HL-60/S4 treated with retinoic acid at 250 ng/mL for 4 days and 3 days (cell line): ENCODE data around the gene WASF3.

Source experiments
- in situ Hi-C: fragments of 300-500 bp; cut with MboI; formaldehyde crosslinking; loops from 2 replicates; pipeline ENCODE4 v1.7.0; 2022; ENCODE audit warnings: low sequenced_read_pairs

Gene WASF3

DNA sequence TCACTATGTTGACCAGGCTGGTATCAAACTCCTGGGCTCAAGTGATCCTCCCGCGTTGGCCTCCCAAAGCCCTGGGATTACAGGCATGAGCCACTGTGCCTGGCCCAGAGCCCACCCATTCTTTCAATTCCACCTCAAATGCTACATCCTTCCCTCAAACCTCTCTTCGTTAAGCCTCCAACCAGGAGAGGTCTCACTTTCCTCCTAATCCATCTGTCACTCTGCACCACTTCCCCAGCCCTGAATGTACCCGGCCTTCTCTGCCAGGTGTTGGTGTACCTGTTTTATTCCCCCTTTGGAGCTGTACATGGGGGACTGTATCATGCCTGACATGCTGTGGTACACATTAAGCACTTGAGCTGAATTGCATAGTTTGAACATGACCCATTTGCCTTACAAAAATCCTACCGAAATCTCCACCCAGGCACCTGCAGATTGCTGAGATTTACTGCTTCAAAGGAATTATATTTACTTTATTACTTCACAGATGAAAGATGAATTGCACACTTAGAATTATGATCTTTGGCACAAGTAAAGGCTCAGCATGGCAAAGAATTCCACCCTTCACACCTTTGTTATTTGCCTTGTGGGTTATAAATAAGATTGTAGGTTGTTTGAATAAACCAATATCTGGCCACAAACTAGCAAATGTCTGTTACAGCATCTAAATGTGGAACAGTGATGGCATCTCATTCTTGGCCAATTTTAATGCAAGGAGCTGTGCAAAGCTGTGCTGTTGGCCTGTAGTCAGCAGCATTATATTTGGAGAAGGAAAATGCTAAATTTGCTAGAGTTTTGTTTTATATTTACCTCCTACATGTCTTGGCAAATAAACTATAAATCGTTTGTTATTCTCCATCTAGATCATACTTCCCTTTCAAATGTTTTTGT is 15.6 kb upstream of the WASF3 start:
- in situ Hi-C loops, result no loop called here

DNA sequence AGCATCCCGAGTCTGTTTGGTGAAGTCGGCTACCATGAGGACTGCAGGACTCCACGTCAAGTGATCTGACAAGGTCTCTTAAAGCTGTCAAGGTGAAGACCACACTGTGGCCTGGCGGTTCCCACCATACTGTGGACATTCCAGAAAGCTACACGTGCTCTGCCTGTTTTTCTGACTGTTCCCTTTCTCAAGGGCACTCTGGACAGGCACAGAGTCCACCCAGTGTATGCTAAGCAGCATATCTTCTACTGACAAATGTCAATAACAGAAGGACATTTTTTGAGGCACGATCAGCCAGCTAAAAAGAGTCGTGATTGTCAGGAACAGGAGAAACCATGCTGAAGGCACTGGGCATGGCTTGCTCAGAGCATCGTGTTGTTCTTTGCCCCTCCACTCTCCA is 12.8 kb upstream of the WASF3 start:
- in situ Hi-C loops, result no loop called here

DNA sequence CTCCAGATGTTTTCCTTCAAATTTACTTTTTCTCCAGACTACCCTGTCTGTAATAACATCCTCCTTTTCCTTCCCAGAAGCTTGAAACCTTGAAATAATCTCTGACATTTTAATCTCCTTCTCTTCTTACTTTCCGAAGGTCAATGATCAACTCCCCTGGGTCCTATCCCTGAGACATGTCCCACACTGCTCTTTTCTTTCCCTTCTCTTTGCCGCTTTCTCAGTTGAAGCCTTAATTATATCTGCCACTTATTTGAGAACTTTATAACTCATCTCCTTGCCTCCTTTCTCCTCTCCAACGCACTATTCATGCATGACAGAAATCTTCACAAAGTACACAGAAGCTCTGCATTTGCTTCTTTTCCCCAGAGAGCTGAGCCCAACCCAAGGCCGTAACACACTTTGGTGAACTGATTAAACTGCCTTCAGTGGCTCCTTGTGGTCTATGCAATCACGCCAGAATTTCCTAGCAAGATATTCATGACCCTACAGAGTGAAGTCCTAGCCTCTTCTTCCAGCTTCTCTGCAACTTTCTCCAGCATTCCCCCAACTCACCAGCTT is 9.2 kb upstream of the WASF3 start:
- in situ Hi-C loops, result no loop called here

DNA sequence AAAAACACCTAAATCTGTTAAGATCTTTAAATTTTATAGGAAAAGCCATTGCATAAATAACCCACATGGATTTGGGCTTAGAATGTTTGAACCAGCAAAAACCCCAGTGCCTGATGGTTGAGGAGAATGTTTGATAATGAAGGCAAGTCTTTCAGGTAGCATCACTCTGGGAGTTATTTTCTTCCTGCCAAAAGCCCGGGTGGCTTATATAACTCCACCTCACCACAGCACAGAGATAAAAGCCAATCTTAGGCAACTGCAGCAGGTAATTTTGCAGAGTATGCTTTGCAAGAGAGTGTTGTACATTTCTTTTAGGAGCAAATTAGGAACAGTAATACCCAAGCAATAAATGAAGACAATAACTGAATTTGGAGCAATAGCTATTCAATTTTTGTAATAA is 7.8 kb upstream of the WASF3 start:
- in situ Hi-C loops, result no loop called here

DNA sequence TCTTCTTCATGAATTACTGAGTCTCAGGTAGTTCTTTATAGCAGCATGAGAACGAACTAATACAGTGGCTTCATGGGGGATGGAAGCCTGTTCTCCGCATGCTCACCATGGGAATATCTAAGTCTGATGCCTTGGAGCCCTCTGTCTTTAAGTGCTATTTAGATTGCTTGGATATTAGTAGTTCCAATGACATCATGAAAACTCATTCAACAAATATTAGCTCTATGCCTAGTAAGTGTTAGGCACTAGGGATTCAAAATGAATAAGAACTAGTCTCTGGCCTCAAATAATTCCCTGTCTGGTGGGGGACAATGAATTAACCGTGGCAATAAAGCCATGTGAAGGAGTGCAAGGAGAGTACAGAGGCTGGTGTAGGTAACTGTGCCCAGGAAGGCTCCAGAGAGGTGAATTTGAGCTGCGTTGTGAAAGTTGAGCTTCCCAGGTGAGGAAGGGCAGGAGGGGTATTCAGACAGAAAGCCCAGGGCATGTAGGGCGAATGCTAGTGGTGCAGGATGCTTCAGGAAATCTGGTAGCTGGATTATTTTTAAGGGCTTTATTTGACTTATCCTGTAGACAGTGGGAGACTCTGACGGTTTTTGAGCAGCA is 6.1 kb upstream of the WASF3 start:
- in situ Hi-C loops, result no loop called here

DNA sequence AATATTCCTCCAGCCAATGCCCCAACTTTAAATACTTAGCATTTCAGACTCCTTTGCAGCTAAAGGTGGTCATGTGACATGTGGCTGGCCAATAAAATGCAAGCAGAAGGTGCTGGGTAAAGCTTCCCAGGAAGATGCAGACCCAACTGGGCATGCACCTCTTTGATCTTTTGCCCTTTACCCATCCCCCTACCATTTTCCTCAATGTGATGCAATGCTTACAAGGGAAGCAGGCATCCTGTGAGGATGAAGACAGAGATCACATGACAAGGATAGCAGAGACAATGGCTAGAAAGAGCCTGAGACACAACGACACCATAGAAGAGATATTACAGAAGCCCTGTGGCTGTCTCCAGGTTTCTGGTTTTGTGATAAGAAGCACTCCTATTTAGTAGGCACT is 2.1 kb upstream of the WASF3 start:
- in situ Hi-C loops, result no loop called here

DNA sequence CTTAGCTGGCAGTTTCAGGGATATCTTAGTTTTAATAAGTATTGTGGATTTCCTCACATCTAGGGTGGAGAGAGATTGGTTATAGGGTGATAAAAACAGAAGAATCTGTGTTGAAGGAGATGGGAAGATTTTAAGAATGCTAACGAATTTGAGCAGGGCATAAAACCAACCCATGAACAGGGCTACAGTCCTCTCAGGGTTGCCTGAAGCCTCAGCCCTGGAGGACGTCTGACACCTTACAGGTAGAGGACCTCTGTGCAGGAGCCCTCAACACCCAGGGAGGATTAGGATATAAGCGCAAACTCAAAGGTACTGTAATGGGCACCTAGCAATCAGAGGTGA is 461 bp upstream of the WASF3 start:
- in situ Hi-C loops, result no loop called here

DNA sequence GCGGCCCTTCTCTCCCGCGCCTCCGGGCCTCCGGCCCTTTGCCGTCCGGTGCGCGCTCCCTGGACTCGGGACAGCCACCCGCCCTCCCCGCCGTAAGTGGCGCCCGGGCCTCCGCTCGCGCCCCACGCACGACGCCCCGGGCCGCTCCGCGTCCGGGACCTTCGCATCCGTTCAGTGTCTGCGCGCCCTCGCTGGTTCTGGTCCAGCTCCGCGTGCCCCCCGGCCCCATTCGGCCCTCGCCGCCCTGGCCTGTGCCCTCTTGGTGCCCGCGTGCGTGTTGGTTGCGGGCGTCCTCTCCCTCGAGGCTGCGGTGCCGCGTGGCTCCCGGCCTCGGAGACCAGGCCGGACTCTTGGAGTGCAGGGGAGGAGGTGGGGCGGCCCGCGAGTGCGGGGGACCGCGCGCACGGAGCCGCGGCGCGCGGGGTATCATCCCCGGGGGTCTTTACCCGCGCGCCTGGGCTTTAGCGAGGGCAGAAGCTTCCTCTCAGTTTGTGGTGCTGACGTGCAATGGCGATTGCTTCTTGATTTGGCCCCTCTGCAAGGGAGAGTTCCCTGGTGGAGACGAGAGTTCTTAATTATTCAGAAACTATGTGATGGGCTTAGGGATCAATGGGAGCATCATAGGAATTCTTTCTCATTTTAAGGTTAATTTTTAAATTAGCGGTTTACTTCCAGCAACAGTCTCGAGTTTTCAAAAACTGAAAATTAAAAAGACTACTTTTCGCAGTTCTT is 757 bp downstream of the WASF3 start:
- in situ Hi-C loops, result no loop called here

DNA sequence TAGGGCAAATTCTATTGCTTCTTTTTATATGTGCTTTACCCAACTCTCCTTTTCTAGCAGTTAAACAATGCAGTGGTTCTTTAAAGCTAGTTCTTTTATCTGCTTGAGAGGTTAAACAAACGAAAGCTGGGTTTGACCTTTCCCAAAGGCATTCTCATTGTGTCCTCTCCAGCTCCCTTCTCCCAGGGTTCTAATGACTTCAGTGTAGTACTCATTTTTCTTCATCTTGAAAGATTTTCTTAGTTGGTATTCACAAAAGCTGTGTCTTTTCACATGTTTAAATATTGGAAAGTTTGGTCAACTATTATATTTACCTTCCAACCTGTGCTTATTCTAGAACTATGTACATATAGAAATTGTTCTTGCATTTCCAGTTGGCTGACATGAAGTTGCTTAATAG is 1.5 kb downstream of the WASF3 start:
- in situ Hi-C loops, result no loop called here

DNA sequence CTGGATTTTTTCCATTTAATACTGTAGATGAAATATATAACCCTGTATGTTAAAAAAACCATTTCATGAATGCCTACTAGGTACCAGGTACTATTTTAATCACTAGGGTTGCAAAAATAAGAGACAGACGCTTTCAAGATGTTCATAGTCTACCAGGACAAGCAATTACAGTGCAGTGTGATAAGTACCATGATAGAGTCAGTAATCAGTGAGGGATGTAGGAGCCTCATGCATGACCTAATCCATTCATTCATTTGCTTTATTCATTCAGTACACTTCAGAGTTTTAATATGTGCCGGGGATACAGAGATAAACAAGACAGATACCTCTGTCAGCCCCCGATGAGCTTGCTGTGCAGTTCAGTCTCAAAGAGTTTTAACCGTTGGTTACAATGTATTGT is 3.0 kb downstream of the WASF3 start:
- in situ Hi-C loops, result no loop called here

DNA sequence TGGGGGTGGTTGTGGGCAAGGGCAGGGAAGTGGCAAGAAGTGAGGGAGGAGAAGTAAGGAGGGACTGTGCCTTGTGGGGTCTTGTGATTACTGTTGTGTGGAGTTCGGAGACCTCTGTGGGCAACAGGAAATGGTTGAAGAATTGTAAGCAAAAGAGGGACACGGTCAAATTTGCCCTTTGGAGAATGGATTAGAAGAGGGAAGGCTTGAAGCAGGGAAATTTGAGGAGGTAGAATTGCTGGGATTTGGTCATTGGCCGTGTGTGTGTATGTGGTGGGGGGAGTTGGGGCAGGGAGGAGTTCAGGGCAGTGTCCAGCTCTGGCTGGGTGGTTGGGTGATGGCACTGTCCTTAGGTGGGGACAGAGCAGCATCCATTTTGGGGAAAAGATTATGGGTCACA is 3.6 kb downstream of the WASF3 start:
- in situ Hi-C loops, result no loop called here

DNA sequence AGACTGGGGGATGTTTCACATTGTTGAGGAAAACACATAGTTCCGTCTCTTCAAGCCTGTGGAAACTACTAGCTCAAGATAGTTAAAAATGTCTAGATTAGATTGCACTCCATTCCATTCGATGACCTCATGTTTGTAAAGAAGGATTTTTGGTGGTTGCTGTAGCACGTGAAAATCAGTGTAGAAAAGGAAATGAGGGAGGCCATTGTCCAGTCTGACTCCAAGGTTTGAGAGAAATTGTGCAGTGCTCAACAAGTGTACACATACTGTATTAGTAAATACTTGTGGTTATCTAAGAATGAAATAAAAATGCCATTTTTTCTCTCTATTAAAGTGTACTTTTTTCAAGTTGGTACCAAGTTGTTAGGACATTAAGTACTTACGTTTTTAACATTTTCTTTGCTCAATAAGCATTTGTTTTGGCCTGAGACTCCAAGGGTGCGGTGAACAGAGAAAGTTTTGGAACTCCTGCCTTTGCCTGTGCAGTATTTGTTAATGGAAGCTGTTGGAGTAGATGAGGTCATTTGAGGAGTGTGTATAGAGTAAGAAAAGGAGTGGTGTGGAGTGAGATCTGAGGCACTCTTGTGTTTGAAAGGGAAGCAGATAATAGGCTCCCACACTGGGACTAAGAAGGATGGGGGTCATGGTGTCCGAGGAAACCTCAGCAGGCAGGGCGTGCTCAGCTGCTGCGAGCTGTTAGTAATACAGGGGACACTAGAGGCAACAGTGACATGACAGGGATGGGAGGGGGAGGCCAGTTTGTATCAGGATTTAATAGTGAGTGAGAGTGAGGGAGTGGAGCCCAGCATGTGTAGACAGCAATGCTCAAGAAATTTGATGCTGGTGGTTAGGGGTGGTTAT is 4.4 kb downstream of the WASF3 start:
- in situ Hi-C loops, result no loop called here

DNA sequence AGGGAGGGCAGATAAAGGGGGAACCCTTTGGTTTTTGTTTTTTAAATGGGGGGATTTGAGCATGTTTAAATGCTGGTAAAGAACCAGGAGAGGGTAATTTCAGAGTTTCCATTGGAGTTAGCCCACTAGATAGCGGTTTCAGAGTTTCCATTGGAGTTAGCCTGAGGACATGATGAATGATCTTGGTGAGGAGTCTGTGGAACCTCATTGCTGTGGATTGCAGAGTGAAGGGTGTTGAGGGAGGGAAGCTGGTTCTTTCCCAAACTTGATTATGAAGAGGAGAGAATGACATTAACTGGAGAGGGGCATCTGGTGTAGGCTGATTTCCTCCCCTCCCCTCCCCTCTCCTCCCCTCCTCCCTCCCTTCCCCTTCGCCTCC is 5.0 kb downstream of the WASF3 start:
- in situ Hi-C loops, result no loop called here

DNA sequence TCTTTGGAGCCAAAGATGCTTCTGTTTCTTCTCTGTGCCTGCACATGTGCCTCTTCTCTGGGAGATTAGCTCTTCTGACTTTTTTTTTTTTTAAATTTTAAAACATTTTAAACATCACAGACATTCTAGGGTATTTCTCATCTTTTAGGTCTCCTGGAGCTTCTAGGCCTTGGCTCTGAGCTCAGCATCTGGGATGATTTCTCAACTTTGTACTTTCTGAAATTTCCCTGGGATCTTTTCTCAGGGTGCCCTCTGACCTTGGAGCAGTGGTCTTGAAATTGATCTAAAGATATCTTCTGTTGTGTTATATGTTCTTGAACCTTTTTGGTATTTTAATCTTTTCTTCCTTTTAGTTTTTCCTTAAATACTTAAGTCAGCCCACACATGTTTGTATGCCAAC is 6.2 kb downstream of the WASF3 start:
- in situ Hi-C loops, result no loop called here

DNA sequence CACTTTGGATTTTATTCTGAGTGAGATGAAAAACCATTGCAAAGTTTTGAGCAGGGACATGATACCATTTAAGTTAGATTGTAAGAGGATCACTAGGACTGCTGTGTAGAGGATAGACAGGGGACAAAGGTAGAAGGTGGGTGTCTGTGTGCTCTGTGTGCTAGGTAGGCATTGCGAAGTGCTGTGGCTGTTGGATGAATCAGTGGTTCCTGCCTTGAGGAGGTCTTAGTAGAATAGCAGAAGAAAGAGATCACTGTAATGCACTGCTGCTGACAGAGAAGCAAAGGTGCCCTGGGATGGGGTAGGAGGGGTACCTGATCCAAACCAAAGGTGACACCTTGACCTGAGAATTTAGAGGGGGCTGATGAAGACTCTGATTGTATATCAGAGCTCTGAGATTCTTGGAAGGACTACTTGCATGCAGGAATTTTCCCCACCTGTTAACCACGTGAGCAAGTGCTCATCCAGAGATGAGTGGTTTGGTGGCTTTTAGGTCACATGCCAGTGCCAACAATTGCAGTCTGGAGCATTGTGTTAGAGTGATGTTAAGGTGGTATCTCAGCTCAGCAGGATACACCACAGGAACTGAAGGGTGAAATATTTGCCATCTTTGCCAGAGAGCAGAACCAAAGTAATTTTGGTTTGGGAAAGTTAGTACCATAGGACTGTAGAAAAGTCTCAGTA is 10.8 kb downstream of the WASF3 start:
- in situ Hi-C loops, result no loop called here

DNA sequence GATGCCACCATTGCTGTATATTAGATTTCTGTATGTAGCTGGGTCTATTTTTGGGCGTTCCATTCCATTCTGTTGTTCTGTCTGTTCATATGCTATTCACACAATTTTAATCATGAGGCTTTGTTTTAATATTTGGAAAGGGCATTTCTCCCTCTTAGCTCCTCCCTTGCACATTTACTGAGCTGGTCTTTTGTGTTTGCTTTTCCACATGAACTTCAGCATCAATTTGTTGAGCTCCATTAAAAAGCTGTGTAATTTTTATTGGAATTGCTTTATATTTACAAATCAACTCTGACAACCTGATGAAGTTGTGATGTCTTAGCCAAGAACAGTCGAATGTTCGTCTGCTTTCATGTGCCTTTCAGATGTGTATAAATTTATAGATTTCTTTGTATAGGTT is 14.0 kb downstream of the WASF3 start:
- in situ Hi-C loops, result no loop called here

DNA sequence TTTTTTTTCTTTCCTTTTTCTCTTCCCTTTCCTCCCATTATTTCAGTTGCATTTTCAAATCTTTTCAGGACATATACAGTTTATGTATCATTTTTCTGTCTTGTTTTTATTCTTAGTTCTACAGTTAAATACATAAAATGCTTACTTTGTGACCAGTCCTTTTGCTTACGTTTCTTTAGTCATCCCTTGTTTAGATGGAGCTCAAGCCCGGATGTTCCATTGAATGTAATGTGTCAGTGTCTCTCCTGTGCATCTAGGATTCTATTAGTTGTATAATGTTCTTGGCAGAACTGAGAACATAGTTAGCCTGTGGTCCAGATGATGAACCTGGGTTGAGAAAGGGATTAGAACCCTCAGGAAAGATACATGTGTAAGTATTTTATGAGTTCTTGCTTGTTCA is 17.8 kb downstream of the WASF3 start:
- in situ Hi-C loops, result no loop called here

DNA sequence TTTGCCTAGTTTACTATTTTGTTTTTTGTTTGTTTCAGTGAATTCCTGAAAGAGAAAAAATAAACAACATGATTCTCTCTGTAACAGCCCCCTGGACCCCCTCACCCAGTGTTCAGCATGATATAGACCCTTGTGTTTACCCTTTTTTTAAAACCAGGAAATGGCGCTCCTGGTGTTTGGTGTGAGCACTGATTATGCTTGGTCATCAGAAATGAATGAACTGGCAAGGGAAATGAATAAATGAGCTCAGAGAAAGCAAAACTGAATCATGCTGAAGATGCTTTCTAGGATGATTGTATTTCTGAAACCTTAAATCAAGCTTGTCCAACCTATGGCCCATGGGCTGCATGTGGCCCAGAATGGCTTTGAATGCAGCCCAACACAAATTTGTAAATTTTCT is 22.1 kb downstream of the WASF3 start:
- in situ Hi-C loops, result no loop called here

DNA sequence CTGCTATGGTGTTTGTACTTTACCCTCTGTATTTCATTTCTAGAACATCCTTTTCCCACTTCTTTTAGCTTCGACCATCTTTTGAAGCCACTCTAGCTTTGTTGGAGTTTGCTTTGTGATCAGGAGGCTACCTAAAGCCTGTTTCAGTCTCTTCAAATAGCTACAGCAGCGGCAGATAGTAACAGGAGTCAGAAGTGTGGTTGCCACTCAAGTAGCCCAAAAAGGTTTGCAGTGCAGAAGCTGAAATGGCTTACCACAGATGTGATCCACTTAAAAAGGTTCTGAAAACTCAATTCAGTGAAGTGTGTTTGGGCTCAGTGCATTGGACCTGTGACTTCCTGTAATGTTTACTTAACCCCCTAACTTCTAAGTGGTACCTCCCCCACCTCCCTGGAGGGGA is 26.2 kb downstream of the WASF3 start:
- in situ Hi-C loops, result no loop called here

DNA sequence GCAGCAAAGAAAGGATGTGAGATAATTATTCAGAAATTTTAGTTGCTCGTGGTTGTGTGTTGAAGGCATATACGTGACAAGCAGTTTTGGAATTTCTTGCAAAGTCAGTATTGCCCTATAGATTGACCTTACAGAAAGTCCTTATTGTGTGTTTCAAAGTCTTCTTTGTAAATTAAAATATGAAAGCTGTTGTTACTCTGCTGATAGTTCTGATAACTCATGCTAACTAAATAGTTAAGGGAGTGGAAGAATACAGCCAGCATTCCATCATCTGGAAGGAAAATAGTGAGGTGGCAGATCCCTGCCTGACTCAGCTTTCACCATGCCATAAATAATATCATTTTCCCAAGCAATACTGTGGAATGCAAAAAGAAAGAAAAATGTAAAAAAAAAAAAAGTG is 27.2 kb downstream of the WASF3 start:
- in situ Hi-C loops, result no loop called here
